ENCODE results near the gene PAPSS1.

The PAPSS1 gene

DNA sequence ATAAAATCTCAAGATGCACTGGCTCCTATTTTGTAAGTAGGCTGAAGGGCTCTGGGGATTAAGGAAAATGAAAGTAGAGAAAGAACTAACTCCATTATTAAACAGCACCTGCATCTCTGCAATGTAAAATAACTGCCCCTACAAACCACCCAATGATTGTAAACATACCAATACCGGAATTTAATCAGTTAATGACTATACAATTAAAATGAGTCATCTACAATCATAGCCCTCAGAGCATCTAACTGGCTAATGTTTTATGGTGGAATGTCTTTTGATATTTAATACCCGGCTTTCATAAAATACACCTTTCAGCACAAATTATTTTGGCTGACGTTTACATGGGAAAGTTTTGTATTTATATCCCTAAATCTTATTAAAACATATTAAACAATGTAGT lies 142.3 kb downstream of the PAPSS1 start:
- no peak overlapping the region for H3K4me2 ChIP-seq (ENCODE audit: insufficient read depth, low read length, poor library complexity, severe bottlenecking)
- H2BK120ac ChIP-seq (ENCODE audit: low read depth, low read length): no peak overlapping the region
- WGBS, 2 donors (ENCODE audit: extremely low coverage in 2 of 2, insufficient read length in 2 of 2, insufficient replicate concordance in 1 of 2): no CpG with 5 or more reads among the region's 3 CpGs
- no peak overlapping the region for H3K27ac ChIP-seq (replicated peaks; ENCODE audit: low read length)
- H4K91ac ChIP-seq (ENCODE audit: low read depth, low read length, poor library complexity): no peak overlapping the region
- H3K27me3 ChIP-seq (ENCODE audit: control insufficient read depth in 3 of 3, insufficient read depth in 3 of 3, low read depth in 1 of 3, low read length in 3 of 3): no peaks in the 10 kb centered on the region
- H4K8ac ChIP-seq (ENCODE audit: low read depth, low read length): no peak overlapping the region
- H3K9me3 ChIP-seq (replicated peaks in 1 of 2; ENCODE audit: control insufficient read depth in 2 of 2, insufficient read depth in 1 of 2, low read depth in 1 of 2, low read length in 2 of 2): no peaks in the 10 kb centered on the region
- H2BK12ac ChIP-seq (ENCODE audit: low read length): no peak overlapping the region
- H3K14ac ChIP-seq (ENCODE audit: low read length): no peak overlapping the region
- DNase-seq (ENCODE audit: low spot score): no peak
- H3K4me3 ChIP-seq (ENCODE audit: low read length in 2 of 2): no peak overlapping the region
- H3K4ac ChIP-seq (ENCODE audit: low read length): no peak overlapping the region
- H2BK5ac ChIP-seq (ENCODE audit: low read length): no peak overlapping the region
- no peak overlapping the region for H2AFZ ChIP-seq (ENCODE audit: low read length)
- H2AK5ac ChIP-seq (ENCODE audit: low read depth, low read length): no peak overlapping the region
- no peaks in the 10 kb centered on the region for H3K4me1 ChIP-seq (ENCODE audit: control insufficient read depth in 2 of 2, insufficient read depth in 1 of 2, low read depth in 1 of 2, low read length in 2 of 2)
- H3K9ac ChIP-seq (ENCODE audit: low read depth, low read length, poor library complexity): no peak overlapping the region
- no peak overlapping the region for H3K23ac ChIP-seq (ENCODE audit: low read depth, low read length, poor library complexity)
- H3K36me3 ChIP-seq (replicated peaks in 1 of 2; ENCODE audit: control insufficient read depth in 2 of 2, insufficient read depth in 2 of 2, low read length in 2 of 2): no peaks in the 10 kb centered on the region
- no peak overlapping the region for H3K18ac ChIP-seq (ENCODE audit: low read length)
- no peak overlapping the region for H2BK15ac ChIP-seq (ENCODE audit: low read length)
- no peaks in the 10 kb centered on the region for H3K79me1 ChIP-seq (ENCODE audit: low read depth, low read length)

DNA sequence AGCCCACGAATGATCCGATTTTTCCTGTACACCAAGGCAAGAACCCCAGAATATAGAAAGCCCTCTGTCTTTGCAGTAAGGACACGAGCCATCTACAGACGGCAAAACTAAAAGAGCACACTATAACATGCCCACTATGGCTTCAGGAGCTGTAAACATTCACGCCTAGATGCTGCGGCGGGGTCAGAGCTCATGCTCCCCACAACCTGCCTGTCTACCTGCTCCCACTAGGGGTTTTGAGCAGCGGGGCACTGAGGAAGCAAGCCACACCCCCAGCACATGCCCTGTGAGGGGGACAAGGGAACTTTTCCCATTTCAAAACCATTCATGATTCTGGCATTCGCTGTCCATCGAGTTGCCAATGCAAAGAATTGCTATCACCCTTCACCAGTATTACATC lies 144.8 kb downstream of the PAPSS1 start:
- Histone ChIP-seq H2BK12ac (ENCODE audit: low read length) (no peak overlapping the region), H3K4me2 (ENCODE audit: insufficient read depth, low read length, poor library complexity, severe bottlenecking) (no peak overlapping the region), H3K27me3 (ENCODE audit: control insufficient read depth in 3 of 3, insufficient read depth in 3 of 3, low read depth in 1 of 3, low read length in 3 of 3) (no peaks in the 10 kb centered on the region), H3K23ac (ENCODE audit: low read depth, low read length, poor library complexity) (no peak overlapping the region), H3K14ac (ENCODE audit: low read length) (no peak overlapping the region), H2AK5ac (ENCODE audit: low read depth, low read length) (no peak overlapping the region), H3K79me1 (ENCODE audit: low read depth, low read length) (no peaks in the 10 kb centered on the region), H3K9ac (ENCODE audit: low read depth, low read length, poor library complexity) (no peak overlapping the region), H2BK5ac (ENCODE audit: low read length) (no peak overlapping the region), H2AFZ (ENCODE audit: low read length) (no peak overlapping the region), H4K8ac (ENCODE audit: low read depth, low read length) (no peak overlapping the region), H3K27ac (replicated peaks; ENCODE audit: low read length) (no peak overlapping the region), H2BK15ac (ENCODE audit: low read length) (no peak overlapping the region), H3K18ac (ENCODE audit: low read length) (no peak overlapping the region), H4K91ac (ENCODE audit: low read depth, low read length, poor library complexity) (no peak overlapping the region), H3K4ac (ENCODE audit: low read length) (no peak overlapping the region), H2BK120ac (ENCODE audit: low read depth, low read length) (no peak overlapping the region), H3K9me3 (replicated peaks in 1 of 2; ENCODE audit: control insufficient read depth in 2 of 2, insufficient read depth in 1 of 2, low read depth in 1 of 2, low read length in 2 of 2) (no peaks in the 10 kb centered on the region), H3K4me3 (ENCODE audit: low read length in 2 of 2) (no peak overlapping the region), H3K4me1 (ENCODE audit: control insufficient read depth in 2 of 2, insufficient read depth in 1 of 2, low read depth in 1 of 2, low read length in 2 of 2) (no peaks in the 10 kb centered on the region), H3K36me3 (replicated peaks in 1 of 2; ENCODE audit: control insufficient read depth in 2 of 2, insufficient read depth in 2 of 2, low read length in 2 of 2) (no peaks in the 10 kb centered on the region)
- DNase-seq (ENCODE audit: low spot score): no peak
- WGBS, 2 donors (ENCODE audit: extremely low coverage in 2 of 2, insufficient read length in 2 of 2, insufficient replicate concordance in 1 of 2): no CpG with 5 or more reads among the region's 10 CpGs

DNA sequence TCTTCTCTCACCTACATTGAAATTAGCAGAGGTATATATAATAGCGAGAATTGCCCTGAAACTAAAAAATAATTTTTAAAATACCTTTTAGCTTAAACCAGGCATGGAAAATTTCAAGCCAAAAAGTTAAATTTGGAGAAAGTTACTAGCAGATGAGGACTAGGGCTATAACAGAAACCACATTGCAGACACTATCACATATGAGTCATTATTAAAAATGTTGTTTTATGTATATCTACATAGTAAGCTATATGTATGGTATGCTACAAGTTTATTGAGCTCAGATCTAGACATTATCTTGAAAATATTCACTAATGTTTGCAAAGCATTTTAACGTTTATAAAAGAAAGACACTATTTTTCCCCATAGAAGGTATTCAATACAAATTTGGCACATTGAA lies 147.8 kb downstream of the PAPSS1 start:
- no peak overlapping the region for H4K91ac ChIP-seq (ENCODE audit: low read depth, low read length, poor library complexity)
- DNase-seq (ENCODE audit: low spot score): no peak
- H3K36me3 ChIP-seq (replicated peaks in 1 of 2; ENCODE audit: control insufficient read depth in 2 of 2, insufficient read depth in 2 of 2, low read length in 2 of 2): no peaks in the 10 kb centered on the region
- H2AFZ ChIP-seq (ENCODE audit: low read length): no peak overlapping the region
- no peak overlapping the region for H3K9ac ChIP-seq (ENCODE audit: low read depth, low read length, poor library complexity)
- H3K18ac ChIP-seq (ENCODE audit: low read length): no peak overlapping the region
- no peak overlapping the region for H3K14ac ChIP-seq (ENCODE audit: low read length)
- no peaks in the 10 kb centered on the region for H3K27me3 ChIP-seq (ENCODE audit: control insufficient read depth in 3 of 3, insufficient read depth in 3 of 3, low read depth in 1 of 3, low read length in 3 of 3)
- no peak overlapping the region for H2BK15ac ChIP-seq (ENCODE audit: low read length)
- H2BK120ac ChIP-seq (ENCODE audit: low read depth, low read length): no peak overlapping the region
- H3K79me1 ChIP-seq (ENCODE audit: low read depth, low read length): no peaks in the 10 kb centered on the region
- WGBS, 2 donors (ENCODE audit: extremely low coverage in 2 of 2, insufficient read length in 2 of 2, insufficient replicate concordance in 1 of 2): no CpG with 5 or more reads among the region's 2 CpGs
- H4K8ac ChIP-seq (ENCODE audit: low read depth, low read length): no peak overlapping the region
- H3K9me3 ChIP-seq (replicated peaks in 1 of 2; ENCODE audit: control insufficient read depth in 2 of 2, insufficient read depth in 1 of 2, low read depth in 1 of 2, low read length in 2 of 2): no peaks in the 10 kb centered on the region
- no peaks in the 10 kb centered on the region for H3K4me1 ChIP-seq (ENCODE audit: control insufficient read depth in 2 of 2, insufficient read depth in 1 of 2, low read depth in 1 of 2, low read length in 2 of 2)
- no peak overlapping the region for H3K4ac ChIP-seq (ENCODE audit: low read length)
- H2AK5ac ChIP-seq (ENCODE audit: low read depth, low read length): no peak overlapping the region
- no peak overlapping the region for H2BK5ac ChIP-seq (ENCODE audit: low read length)
- no peak overlapping the region for H3K4me3 ChIP-seq (ENCODE audit: low read length in 2 of 2)
- H3K27ac ChIP-seq (replicated peaks; ENCODE audit: low read length): no peak overlapping the region
- no peak overlapping the region for H3K23ac ChIP-seq (ENCODE audit: low read depth, low read length, poor library complexity)
- H3K4me2 ChIP-seq (ENCODE audit: insufficient read depth, low read length, poor library complexity, severe bottlenecking): no peak overlapping the region
- no peak overlapping the region for H2BK12ac ChIP-seq (ENCODE audit: low read length)

DNA sequence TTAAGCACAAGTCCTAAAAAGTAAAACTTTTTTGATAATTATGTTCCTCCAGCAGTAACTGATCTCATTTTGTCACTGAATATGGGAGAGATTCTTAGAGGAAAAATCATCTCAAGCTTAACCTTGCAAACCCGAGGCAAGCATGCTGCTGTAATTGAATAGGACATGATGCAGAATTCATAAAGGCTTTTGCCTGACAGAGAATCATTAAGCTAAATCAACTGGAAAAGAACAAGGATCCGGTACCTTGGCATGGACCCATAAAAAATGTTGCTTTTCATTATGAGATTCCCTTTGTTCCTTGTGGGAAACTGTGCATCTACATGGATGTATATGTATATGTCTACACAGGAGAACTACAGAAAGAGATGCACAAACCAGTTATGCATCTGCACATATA lies 149.1 kb downstream of the PAPSS1 start:
- H2AK5ac ChIP-seq (ENCODE audit: low read depth, low read length): no peak overlapping the region
- H2BK120ac ChIP-seq (ENCODE audit: low read depth, low read length): no peak overlapping the region
- no peaks in the 10 kb centered on the region for H3K27me3 ChIP-seq (ENCODE audit: control insufficient read depth in 3 of 3, insufficient read depth in 3 of 3, low read depth in 1 of 3, low read length in 3 of 3)
- no peak overlapping the region for H2BK15ac ChIP-seq (ENCODE audit: low read length)
- H2AFZ ChIP-seq (ENCODE audit: low read length): no peak overlapping the region
- H3K23ac ChIP-seq (ENCODE audit: low read depth, low read length, poor library complexity): no peak overlapping the region
- no peaks in the 10 kb centered on the region for H3K9me3 ChIP-seq (replicated peaks in 1 of 2; ENCODE audit: control insufficient read depth in 2 of 2, insufficient read depth in 1 of 2, low read depth in 1 of 2, low read length in 2 of 2)
- H3K4me2 ChIP-seq (ENCODE audit: insufficient read depth, low read length, poor library complexity, severe bottlenecking): no peak overlapping the region
- no peak overlapping the region for H3K4me3 ChIP-seq (ENCODE audit: low read length in 2 of 2)
- no peak overlapping the region for H3K27ac ChIP-seq (replicated peaks; ENCODE audit: low read length)
- no peak overlapping the region for H3K18ac ChIP-seq (ENCODE audit: low read length)
- no peak overlapping the region for H3K14ac ChIP-seq (ENCODE audit: low read length)
- DNase-seq (ENCODE audit: low spot score): no peak
- H3K4me1 ChIP-seq (ENCODE audit: control insufficient read depth in 2 of 2, insufficient read depth in 1 of 2, low read depth in 1 of 2, low read length in 2 of 2): no peaks in the 10 kb centered on the region
- H4K91ac ChIP-seq (ENCODE audit: low read depth, low read length, poor library complexity): no peak overlapping the region
- no peak overlapping the region for H3K4ac ChIP-seq (ENCODE audit: low read length)
- H2BK12ac ChIP-seq (ENCODE audit: low read length): no peak overlapping the region
- H3K36me3 ChIP-seq (replicated peaks in 1 of 2; ENCODE audit: control insufficient read depth in 2 of 2, insufficient read depth in 2 of 2, low read length in 2 of 2): no peaks in the 10 kb centered on the region
- H3K9ac ChIP-seq (ENCODE audit: low read depth, low read length, poor library complexity): no peak overlapping the region
- no CpG with 5 or more reads among the region's 2 CpGs for WGBS, 2 donors (ENCODE audit: extremely low coverage in 2 of 2, insufficient read length in 2 of 2, insufficient replicate concordance in 1 of 2)
- H2BK5ac ChIP-seq (ENCODE audit: low read length): no peak overlapping the region
- H4K8ac ChIP-seq (ENCODE audit: low read depth, low read length): no peak overlapping the region
- no peaks in the 10 kb centered on the region for H3K79me1 ChIP-seq (ENCODE audit: low read depth, low read length)
